Activated T-helper 2 cell treated with anti-CD3 and anti-CD28 coated beads, Interferon-gamma antibody, Interleukin-2, Interleukin-4, amounts not matched to agents 10 μg/mL and 5 μg/mL and 100 μg/mL, durations not matched to agents 14 hours and 24 hours and 36 hours (primary cell): Measurements from ENCODE around the gene GNL2. TPM values are rescaled to one million over a fixed set of nuclear protein-coding genes. Genes with fewer than 3 reads are reported as not detected.

ENCODE experiments used
- DNase-seq: peaks from one replicate; pipeline ENCODE4 v3.0.0; 2021; ENCODE audit warnings: low spot score
- H3K27ac Mint-ChIP-seq: one replicate; pipeline ENCODE4 v1.8.0; 2021; ENCODE audit warnings: mixed read lengths
- H3K27me3 Mint-ChIP-seq: one replicate; pipeline ENCODE4 v1.8.0; 2021; ENCODE audit warnings: low read depth, mixed read lengths
- H3K36me3 Mint-ChIP-seq: one replicate; pipeline ENCODE4 v1.8.0; 2021; ENCODE audit warnings: low read depth, mixed read lengths
- H3K4me1 Mint-ChIP-seq: one replicate; pipeline ENCODE4 v1.8.0; 2021; ENCODE audit warnings: low read depth, mixed read lengths
- H3K4me3 Mint-ChIP-seq: one replicate; pipeline ENCODE4 v1.8.0; 2021; ENCODE audit warnings: low read depth, mild to moderate bottlenecking, moderate library complexity, mixed read lengths
- H3K9me3 Mint-ChIP-seq: one replicate; pipeline ENCODE4 v1.8.0; 2021; ENCODE audit warnings: mixed read lengths
- intact Hi-C: fragments of 100-400 bp; cut with micrococcal nuclease; formaldehyde crosslinking; loops from one replicate; pipeline ENCODE4 v1.15.1; 2023
- total RNA-seq: library from RNA; stranded (reverse); gene quantifications from 2 replicates; pipeline ENCODE4 v1.2.3, GENCODE V29; 2022

Gene GNL2
- total RNA-seq: 95.6 and 98.0 TPM in 2 replicates

DNA sequence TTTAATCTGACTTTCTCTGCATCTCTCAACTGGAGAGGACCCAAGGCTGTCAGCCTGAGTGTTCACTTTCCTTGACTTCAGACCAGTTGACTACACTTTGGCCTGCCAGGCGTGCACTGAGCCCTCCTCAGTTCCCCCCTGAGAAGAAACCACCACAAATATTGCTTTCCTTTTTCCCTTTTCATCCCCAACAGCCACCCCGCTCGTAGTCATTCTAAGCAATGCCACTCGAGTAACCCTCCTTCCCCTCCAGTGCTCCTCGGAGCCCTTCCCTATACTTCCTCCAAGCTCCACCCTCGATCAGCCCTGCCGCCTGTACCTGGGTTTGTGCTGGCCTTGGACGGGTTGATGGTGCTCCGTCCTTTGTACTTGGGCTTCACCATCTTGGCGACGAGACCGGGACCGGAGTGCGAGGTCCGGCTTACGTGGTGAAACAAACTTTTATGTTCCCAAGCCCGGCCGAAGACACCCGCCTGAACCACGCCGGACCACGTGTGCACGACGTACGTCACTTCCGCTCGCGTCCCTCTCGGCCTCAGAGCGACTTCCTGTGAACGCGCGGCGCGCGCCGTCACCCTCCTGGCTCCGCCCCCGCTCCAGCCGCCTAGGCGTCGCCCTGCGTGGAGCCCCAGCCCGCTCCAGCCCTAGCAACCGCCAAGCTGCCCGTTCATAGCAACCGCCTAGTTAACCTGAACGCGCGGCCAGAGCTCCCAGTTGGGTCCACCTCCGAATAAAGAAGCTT, at the start of gene GNL2:
Gene GNL2, minus strand, starts transcription at position 498 of the 742 bp plus-strand sequence. Its CDS starts 115 bp downstream, at position 383.
- DNase-seq: peak; percentile 97
- Mint-ChIP-seq H3K9me3 (no peaks in the 10 kb centered on the region), H3K27me3 (peaks cover 3% of the 10 kb centered on the region), H3K4me1 (peaks cover 22% of the 10 kb centered on the region), H3K4me3 (peak within 1 kb of the TSS; percentile 99), H3K27ac (peak within 1 kb of the TSS; percentile 92), H3K36me3 (peaks cover 43% of the 10 kb centered on the region)
- intact Hi-C loops: loop anchor here (1.0 to 10.0 kb wide), 5 partner anchors 21 to 1259 kb away; partner anchors contain the start of genes RRAGC and SNIP1

GRCh38 chr1:37641059-37641458, 45.3 kb upstream of the GNL2 start:
- H3K36me3 Mint-ChIP-seq: no peaks in the 10 kb centered on the region
- no peak overlapping the region for H3K27ac Mint-ChIP-seq
- no peak for DNase-seq
- H3K4me1 Mint-ChIP-seq: no peaks in the 10 kb centered on the region
- peaks cover 21% of the 10 kb centered on the region for H3K27me3 Mint-ChIP-seq
- H3K4me3 Mint-ChIP-seq: no peak overlapping the region
- no peaks in the 10 kb centered on the region for H3K9me3 Mint-ChIP-seq
- intact Hi-C loops: no loop called here

GRCh38 chr1:37636435-37636834, 40.7 kb upstream of the GNL2 start:
- intact Hi-C loops: no loop called here
- Mint-ChIP-seq H3K4me3 (no peak overlapping the region), H3K27me3 (peaks cover 55% of the 10 kb centered on the region), H3K36me3 (no peaks in the 10 kb centered on the region), H3K4me1 (no peaks in the 10 kb centered on the region), H3K9me3 (no peaks in the 10 kb centered on the region), H3K27ac (no peak overlapping the region)
- DNase-seq: no peak

DNA sequence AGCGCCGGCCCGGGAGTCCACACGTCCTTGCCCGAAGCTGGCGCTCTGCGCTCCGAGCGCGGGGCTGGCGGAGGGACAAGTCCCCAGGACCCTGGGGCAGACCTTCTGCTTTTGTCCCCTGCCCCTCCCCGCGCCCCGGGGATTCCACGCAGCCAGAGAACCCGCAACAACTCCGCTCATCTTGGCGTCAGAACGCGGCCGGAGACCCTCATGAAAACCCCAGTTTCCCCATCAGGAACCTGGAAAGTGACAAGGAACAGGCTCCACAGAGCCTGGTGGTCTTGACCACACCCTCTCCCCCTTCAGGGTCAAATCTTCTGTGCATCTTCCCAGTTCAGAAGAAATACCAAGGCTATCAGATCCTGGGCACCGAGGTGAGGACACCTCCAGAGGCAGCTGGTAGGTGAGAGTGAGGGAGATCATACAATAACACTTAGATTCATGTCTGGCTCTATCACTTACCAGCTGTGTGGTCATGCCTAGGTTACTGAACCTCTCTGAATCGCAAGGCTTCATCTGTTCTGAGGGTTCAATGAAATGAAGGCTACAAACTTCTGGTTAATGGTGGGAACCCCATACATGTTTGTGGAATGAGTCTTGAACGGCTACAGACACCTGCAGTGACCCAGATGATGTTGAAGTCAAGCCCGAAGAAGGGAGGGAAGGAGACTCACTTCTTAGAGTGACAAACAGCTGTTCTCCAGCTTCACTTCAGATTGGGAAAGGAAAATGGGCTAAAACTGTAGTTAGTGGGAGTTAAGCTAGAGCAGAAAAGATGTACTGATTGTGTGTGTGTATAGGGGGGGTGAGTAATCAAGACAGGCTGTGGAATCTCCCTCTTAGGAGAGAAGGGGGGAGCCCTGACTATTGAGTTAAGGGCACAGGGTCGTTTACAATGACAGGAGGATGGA, 39.5 kb upstream of the GNL2 start:
- intact Hi-C loops: no loop called here
- H3K9me3 Mint-ChIP-seq: no peaks in the 10 kb centered on the region
- no peak overlapping the region for H3K27ac Mint-ChIP-seq

GRCh38 chr1:37634244-37634991, 38.7 kb upstream of the GNL2 start, which contains the start of gene RSPO1:
TSS of gene RSPO1 (minus strand) at chr1:37634892. CDS start at chr1:37629661, 5,231 bp downstream.
- no peaks in the 10 kb centered on the region for H3K9me3 Mint-ChIP-seq
- DNase-seq: no peak
- intact Hi-C loops: no loop called here
- no peaks in the 10 kb centered on the region for H3K4me1 Mint-ChIP-seq
- H3K36me3 Mint-ChIP-seq: no peaks in the 10 kb centered on the region
- H3K27ac Mint-ChIP-seq: no peak within 1 kb of the TSS
- H3K27me3 Mint-ChIP-seq: peaks cover 73% of the 10 kb centered on the region
- H3K4me3 Mint-ChIP-seq: no peak within 1 kb of the TSS

More for the DNA sequence above, 39.5 kb upstream of the GNL2 start:
- Mint-ChIP-seq H3K36me3 (no peaks in the 10 kb centered on the region), H3K4me3 (no peak overlapping the region), H3K27me3 (peaks cover 65% of the 10 kb centered on the region), H3K4me1 (no peaks in the 10 kb centered on the region)
- DNase-seq: no peak

GRCh38 chr1:37633938-37634243, 38.2 kb upstream of the GNL2 start:
- Mint-ChIP-seq H3K4me1 (no peaks in the 10 kb centered on the region), H3K36me3 (no peaks in the 10 kb centered on the region), H3K27ac (no peak overlapping the region), H3K4me3 (no peak overlapping the region), H3K27me3 (peaks cover 76% of the 10 kb centered on the region), H3K9me3 (no peaks in the 10 kb centered on the region)
- DNase-seq: no peak
- intact Hi-C loops: no loop called here

- Mint-ChIP-seq H3K9me3 (no peaks in the 10 kb centered on the region), H3K36me3 (no peaks in the 10 kb centered on the region), H3K27me3 (peaks cover 79% of the 10 kb centered on the region), H3K4me1 (no peaks in the 10 kb centered on the region), H3K4me3 (no peak overlapping the region), H3K27ac (no peak overlapping the region)
- intact Hi-C loops: no loop called here
- DNase-seq: no peak
Observed at GRCh38 chr1:37633040-37633937, 37.6 kb upstream of the GNL2 start.

GRCh38 chr1:37631036-37631435, 35.3 kb upstream of the GNL2 start:
- H3K4me1 Mint-ChIP-seq: no peaks in the 10 kb centered on the region
- no peaks in the 10 kb centered on the region for H3K9me3 Mint-ChIP-seq
- intact Hi-C loops: no loop called here
- no peaks in the 10 kb centered on the region for H3K36me3 Mint-ChIP-seq
- no peak overlapping the region for H3K27ac Mint-ChIP-seq
- DNase-seq: no peak
- peaks cover 70% of the 10 kb centered on the region for H3K27me3 Mint-ChIP-seq
- no peak overlapping the region for H3K4me3 Mint-ChIP-seq

DNA sequence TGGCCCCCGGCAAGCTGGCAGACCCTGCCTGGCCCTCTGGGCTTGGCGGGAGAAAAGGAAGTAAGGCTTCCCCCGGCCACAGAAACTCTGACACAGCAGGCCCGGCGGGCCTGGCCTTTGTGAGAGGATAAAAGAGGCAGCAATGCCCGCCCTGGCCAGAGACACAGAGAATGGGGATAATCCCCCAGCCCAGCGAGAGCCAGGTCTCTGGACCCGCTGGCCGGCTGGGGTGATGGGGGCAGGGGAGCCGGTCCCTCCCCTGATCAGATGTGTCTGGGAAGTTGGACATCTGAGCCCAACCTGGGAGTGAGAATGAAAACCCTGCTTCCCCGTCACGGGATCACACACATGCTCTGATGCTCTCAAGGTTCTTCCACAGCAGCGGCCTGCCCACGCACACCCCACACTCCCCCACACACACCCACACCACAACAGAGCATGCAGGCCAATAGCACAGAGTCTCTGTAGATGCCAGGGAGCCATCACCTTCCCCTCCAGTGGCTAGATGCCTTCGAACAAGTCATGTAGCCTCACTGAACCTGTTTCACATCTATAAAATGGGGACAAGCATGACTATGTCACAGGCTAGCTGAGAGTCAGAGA, 34.8 kb upstream of the GNL2 start:
- Mint-ChIP-seq H3K36me3 (no peaks in the 10 kb centered on the region), H3K4me3 (no peak overlapping the region), H3K27me3 (peaks cover 66% of the 10 kb centered on the region), H3K9me3 (no peaks in the 10 kb centered on the region), H3K27ac (no peak overlapping the region), H3K4me1 (no peaks in the 10 kb centered on the region)
- DNase-seq: no peak
- intact Hi-C loops: no loop called here

- Mint-ChIP-seq H3K4me1 (no peaks in the 10 kb centered on the region), H3K9me3 (no peaks in the 10 kb centered on the region), H3K36me3 (no peaks in the 10 kb centered on the region), H3K27me3 (peaks cover 64% of the 10 kb centered on the region), H3K27ac (no peak overlapping the region), H3K4me3 (no peak overlapping the region)
- intact Hi-C loops: no loop called here
- no peak for DNase-seq
Observed at GRCh38 chr1:37629726-37630425, 34.1 kb upstream of the GNL2 start.

GRCh38 chr1:37629008-37629407, 33.3 kb upstream of the GNL2 start:
- Mint-ChIP-seq H3K36me3 (no peaks in the 10 kb centered on the region), H3K4me1 (no peaks in the 10 kb centered on the region), H3K4me3 (no peak overlapping the region), H3K9me3 (no peaks in the 10 kb centered on the region), H3K27ac (no peak overlapping the region), H3K27me3 (peaks cover 64% of the 10 kb centered on the region)
- DNase-seq: no peak
- intact Hi-C loops: no loop called here
